HepG2 (cell line): ENCODE measurements around the gene MARCHF4. TPM values are rescaled to one million over a fixed set of nuclear protein-coding genes. Genes with fewer than 3 reads are reported as not detected.
A peak's percentile ranks its signal among the peaks of the same experiment; 100 is the strongest.

Experiments used
- ATAC-seq: fragments of 200-7000 bp; cut with Tn5 transposase; 3 replicates; pipeline ENCODE4 v1.9.1; 2020; ENCODE audit warnings: mild to moderate bottlenecking, moderate library complexity
- Bru-seq: library from RNA; stranded (reverse); fragments of 400-500 nt; gene quantifications from one replicate; lab custom pipeline; 2021; lab: Mats Ljungman, UMichigan
- BruChase-seq, 2 experiments: library from RNA; stranded (reverse); fragments of 400-500 nt; gene quantifications; one replicate each; lab custom pipeline; 2021; lab: Mats Ljungman, UMichigan
- BruUV-seq: library from RNA; stranded (reverse); fragments of 400-500 nt; replicated peaks from 2 replicates; lab custom pipeline; 2021; lab: Mats Ljungman, UMichigan
- CTCF ChIA-PET: fragments of 300-600 bp; formaldehyde crosslinking; extraction: SDS; loops from one replicate; lab custom pipeline; 2021; ENCODE audit warnings: low total read pairs, inconsistent platforms, low intra/inter-chr PET ratio; lab: Yijun Ruan, JAX
- POLR2A ChIA-PET: fragments of 350-600 bp; sonication (Branson Sonifier 250); formaldehyde crosslinking; loops from one replicate; lab custom pipeline; 2020; ENCODE audit warnings: antibody characterized with exemption, inconsistent platforms; lab: Yijun Ruan, JAX
- DNase-seq: peaks from one replicate; pipeline ENCODE4 v3.0.0-alpha.2; 2015; ENCODE audit warnings: low spot score
- FAIRE-seq: peaks from 3 replicates; lab custom pipeline; 2011; peaks lifted over from hg19 to GRCh38; lab: Jason Lieb, UNC
- H2AFZ ChIP-seq: one replicate; pipeline ENCODE4 v1.6.1; 2011; ENCODE audit warnings: low read length, inconsistent platforms
- H3K27ac ChIP-seq: fragments of 300-600 bp; 3 replicates; pipeline ENCODE4 v1.8.0; 2011; ENCODE audit warnings: mixed run types, mild to moderate bottlenecking, mixed read lengths, low read length, inconsistent platforms; ENCODE audit not compliant: insufficient read depth; ENCODE audit errors: extremely low read length
- H3K27me3 ChIP-seq, 2 experiments: fragments of 200-600 bp in 1 of 2; 2 replicates in 1 of 2; 3 replicates in 1 of 2; pipeline versions ENCODE4 v1.6.0 to v1.8.0; 2011; ENCODE audit warnings: low read length in 2 of 2, mild to moderate bottlenecking in 2 of 2, moderate library complexity in 2 of 2, inconsistent platforms in 1 of 2; ENCODE audit not compliant: insufficient read depth in 2 of 2, control insufficient read depth in 1 of 2
- H3K36me3 ChIP-seq, 2 experiments: fragments of 200-600 bp in 1 of 2; replicated peaks in 1 of 2; 2 replicates in 1 of 2; 3 replicates in 1 of 2; pipeline versions ENCODE4 v1.5.1 to v1.8.0; 2011; ENCODE audit warnings: low read length in 2 of 2, inconsistent platforms in 1 of 2; ENCODE audit not compliant: insufficient read depth in 2 of 2, control insufficient read depth in 1 of 2
- H3K4me1 ChIP-seq: 2 replicates; pipeline ENCODE4 v1.5.1; 2012; ENCODE audit warnings: low read length, inconsistent platforms; ENCODE audit not compliant: insufficient read depth
- H3K4me2 ChIP-seq: 2 replicates; pipeline ENCODE4 v1.6.0; 2011; ENCODE audit warnings: low read depth, low read length, inconsistent platforms
- H3K4me3 ChIP-seq, 3 experiments: fragments of 200-600 bp in 1 of 3; sonication (generic), shearing (Covaris generic) in 1 of 3; replicated peaks in 1 of 3; 2 replicates each; pipeline ENCODE4 v1.5.1; 2011 to 2016; ENCODE audit warnings: low read length in 3 of 3, inconsistent platforms in 2 of 3, low read depth in 2 of 3, mild to moderate bottlenecking in 2 of 3, control low read depth in 1 of 3, mixed read lengths in 1 of 3; ENCODE audit not compliant: insufficient read depth in 1 of 3
- H3K79me2 ChIP-seq: one replicate; pipeline ENCODE4 v1.6.1; 2011; ENCODE audit warnings: low read length, inconsistent platforms; ENCODE audit not compliant: insufficient read depth
- H3K9ac ChIP-seq: 2 replicates; pipeline ENCODE4 v1.6.0; 2011; ENCODE audit warnings: mild to moderate bottlenecking, low read depth, low read length, inconsistent platforms; ENCODE audit not compliant: insufficient read depth
- H3K9me3 ChIP-seq: 2 replicates; pipeline ENCODE4 v1.5.1; 2012; ENCODE audit warnings: mild to moderate bottlenecking, low read length
- H4K20me1 ChIP-seq: 2 replicates; pipeline ENCODE4 v1.6.0; 2011; ENCODE audit warnings: inconsistent platforms, mild to moderate bottlenecking, low read length, moderate library complexity; ENCODE audit not compliant: insufficient read depth
- ARNTL ChIP-seq: sonication (generic); formaldehyde crosslinking; IDR thresholded peaks from 2 replicates; pipeline ENCODE4 v1.4.0; 2020; ENCODE audit warnings: mild to moderate bottlenecking, missing genetic modification reagents
- ATAD3A ChIP-seq: sonication (generic); formaldehyde crosslinking; IDR thresholded peaks from 2 replicates; pipeline ENCODE4 v1.4.0; 2020; ENCODE audit warnings: missing genetic modification reagents
- E2F2 ChIP-seq: sonication (generic); formaldehyde crosslinking; IDR thresholded peaks from 2 replicates; pipeline ENCODE4 v1.4.0; 2020; ENCODE audit warnings: missing genetic modification reagents, borderline replicate concordance
- JDP2 ChIP-seq: sonication (generic); formaldehyde crosslinking; IDR thresholded peaks from 2 replicates; pipeline ENCODE4 v1.8.1; 2022; ENCODE audit warnings: missing genetic modification reagents, borderline replicate concordance
- MATR3 ChIP-seq: sonication (generic); formaldehyde crosslinking; IDR thresholded peaks from 2 replicates; pipeline ENCODE4 v1.4.0; 2020; ENCODE audit warnings: missing genetic modification reagents
- MAZ ChIP-seq, 2 experiments: sonication (generic) in 1 of 2; formaldehyde crosslinking in 1 of 2; IDR thresholded peaks; 2 replicates each; pipeline versions ENCODE4 v1.5.0 to v1.6.1; 2012 to 2020; ENCODE audit warnings: low read depth in 2 of 2, mild to moderate bottlenecking in 2 of 2, borderline replicate concordance in 1 of 2, improper control_type of control experiment in 1 of 2, low read length in 1 of 2, missing genetic modification reagents in 1 of 2, moderate library complexity in 1 of 2
- NFATC3 ChIP-seq: sonication (generic); formaldehyde crosslinking; IDR thresholded peaks from 2 replicates; pipeline ENCODE4 v1.5.1; 2020; ENCODE audit warnings: mild to moderate bottlenecking, missing genetic modification reagents
- NFE2L1 ChIP-seq: sonication (generic); formaldehyde crosslinking; IDR thresholded peaks from 2 replicates; pipeline ENCODE4 v1.4.0; 2020; ENCODE audit warnings: missing genetic modification reagents, mild to moderate bottlenecking, borderline replicate concordance
- NFIB ChIP-seq: sonication (generic); formaldehyde crosslinking; IDR thresholded peaks from 2 replicates; pipeline ENCODE4 v1.9.0; 2021; ENCODE audit warnings: missing genetic modification reagents, mild to moderate bottlenecking, borderline replicate concordance
- ZFP82 ChIP-seq: sonication (generic); formaldehyde crosslinking; IDR thresholded peaks from 2 replicates; pipeline ENCODE4 v1.5.1; 2020; ENCODE audit warnings: mild to moderate bottlenecking, missing genetic modification reagents, borderline replicate concordance
- ZNF12 ChIP-seq: sonication (generic); formaldehyde crosslinking; IDR thresholded peaks from 2 replicates; pipeline ENCODE4 v1.5.0; 2020; ENCODE audit warnings: missing genetic modification reagents
- ZNF230 ChIP-seq: sonication (generic); formaldehyde crosslinking; IDR thresholded peaks from 2 replicates; pipeline ENCODE4 v1.4.0; 2020; ENCODE audit warnings: mild to moderate bottlenecking, missing genetic modification reagents
- ZNF282 ChIP-seq: fragments of 450-650 bp; IDR thresholded peaks from 2 replicates; pipeline ENCODE4 v1.6.1; 2018; ENCODE audit not compliant: partially characterized antibody
- ZNF543 ChIP-seq: sonication (generic); formaldehyde crosslinking; IDR thresholded peaks from 2 replicates; pipeline ENCODE4 v1.4.0; 2020; ENCODE audit warnings: mild to moderate bottlenecking, missing genetic modification reagents
- WGBS: methylation state at CpG from one replicate; pipeline ENCODE4 v1.1.6; 2017; ENCODE audit warnings: low lambda C conversion rate; 5-methylcytosine and 5-hydroxymethylcytosine counted together
- in situ Hi-C: cut with HindIII; loops from 2 replicates; pipeline ENCODE4 v1.10.0; 2017; ENCODE audit warnings: low pct_unique_long_range_greater_than_20kb; ENCODE audit not compliant: extremely low pct_ligation_motif_present
- intact Hi-C: fragments of 100-400 bp; cut with micrococcal nuclease; formaldehyde crosslinking; loops from one replicate; pipeline ENCODE4 v1.10.0; 2022; ENCODE audit not compliant: unreplicated experiment
- long read RNA-seq, 2 experiments: library from RNA in 1 of 2; library from polyadenylated mRNA in 1 of 2; stranded (forward) in 1 of 2; unstranded in 1 of 2; transcript quantifications; one replicate each; pipeline ENCODE4 v2.0.0, GENCODE V29; 2019 to 2022
- polyA minus RNA-seq, 3 experiments: library from RNA; depleted of rRNA, polyadenylated mRNA; stranded (reverse); fragments of >200 nt; gene quantifications; 2 replicates each; pipeline ENCODE4 v1.2.3, GENCODE V29; 2011; ENCODE audit warnings: low replicate concordance in 1 of 3
- polyA plus RNA-seq, 8 experiments: library from polyadenylated mRNA; depleted of rRNA in 3 of 8; stranded (reverse) in 7 of 8; unstranded in 1 of 8; fragments of >200 nt; fragmentation: Illumina TruSeq in 4 of 8; extraction: Trizol in 4 of 8; gene quantifications; 2 replicates each; pipeline versions ENCODE4 v1.2.1 to v1.2.3, GENCODE V29; 2011 to 2016; ENCODE audit warnings: low read depth in 4 of 8, missing spikeins in 1 of 8, mixed read lengths in 1 of 8; ENCODE audit not compliant: insufficient read depth in 1 of 8
- total RNA-seq, 5 experiments: library from RNA; depleted of rRNA; stranded (reverse); fragments of >200 nt; fragmentation: Illumina TruSeq; extraction: Trizol; gene quantifications; 2 replicates each; pipeline ENCODE4 v1.2.3, GENCODE V29; 2016; ENCODE audit warnings: low read depth in 1 of 5

Gene MARCHF4, protein sequence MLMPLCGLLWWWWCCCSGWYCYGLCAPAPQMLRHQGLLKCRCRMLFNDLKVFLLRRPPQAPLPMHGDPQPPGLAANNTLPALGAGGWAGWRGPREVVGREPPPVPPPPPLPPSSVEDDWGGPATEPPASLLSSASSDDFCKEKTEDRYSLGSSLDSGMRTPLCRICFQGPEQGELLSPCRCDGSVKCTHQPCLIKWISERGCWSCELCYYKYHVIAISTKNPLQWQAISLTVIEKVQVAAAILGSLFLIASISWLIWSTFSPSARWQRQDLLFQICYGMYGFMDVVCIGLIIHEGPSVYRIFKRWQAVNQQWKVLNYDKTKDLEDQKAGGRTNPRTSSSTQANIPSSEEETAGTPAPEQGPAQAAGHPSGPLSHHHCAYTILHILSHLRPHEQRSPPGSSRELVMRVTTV
- total RNA-seq (2016; rRNA removed; fragmentation: Illumina TruSeq; extraction: Trizol): not detected in 2 replicates
- total RNA-seq (2016; cell fraction: cytosol; rRNA removed; fragmentation: Illumina TruSeq; extraction: Trizol; ENCODE audit: low read depth): not detected in 2 replicates
- not detected in 2 replicates for total RNA-seq (2016; cell fraction: insoluble cytoplasmic fraction; rRNA removed; fragmentation: Illumina TruSeq; extraction: Trizol)
- not detected in 2 replicates for total RNA-seq (2016; cell fraction: membrane; rRNA removed; fragmentation: Illumina TruSeq; extraction: Trizol)
- not detected in 2 replicates for total RNA-seq (2016; cell fraction: nucleus; rRNA removed; fragmentation: Illumina TruSeq; extraction: Trizol)
- polyA plus RNA-seq (2011; rRNA removed): not detected in 2 replicates
- not detected in 2 replicates for polyA plus RNA-seq (2011; cell fraction: cytosol; rRNA removed)
- polyA plus RNA-seq (2011; cell fraction: nucleus; rRNA removed): not detected in 2 replicates
- polyA plus RNA-seq (2012): not detected in 2 replicates
- polyA plus RNA-seq (2016; cell fraction: cytosol; fragmentation: Illumina TruSeq; extraction: Trizol; ENCODE audit: low read depth): not detected in 2 replicates
- polyA plus RNA-seq (2016; cell fraction: insoluble cytoplasmic fraction; fragmentation: Illumina TruSeq; extraction: Trizol; ENCODE audit: low read depth): not detected in 2 replicates
- not detected in 2 replicates for polyA plus RNA-seq (2016; cell fraction: membrane; fragmentation: Illumina TruSeq; extraction: Trizol; ENCODE audit: low read depth)
- polyA plus RNA-seq (2016; cell fraction: nucleus; fragmentation: Illumina TruSeq; extraction: Trizol; ENCODE audit: insufficient read depth, low read depth): not detected in 2 replicates
- polyA minus RNA-seq (2011; rRNA and poly(A)+ RNA removed; ENCODE audit: low replicate concordance): not detected in 2 replicates
- polyA minus RNA-seq (2011; cell fraction: cytosol; rRNA and poly(A)+ RNA removed): not detected in 2 replicates
- not detected in 2 replicates for polyA minus RNA-seq (2011; cell fraction: nucleus; rRNA and poly(A)+ RNA removed)
- percentile 1 among the genes with signal in this experiment for Bru-seq, nascent RNA
- percentile 1 among the genes with signal in this experiment for BruChase-seq, experiment 1, labeled RNA remaining after a 6-hour chase
- BruChase-seq, experiment 2, labeled RNA remaining after a 2-hour chase: percentile 1 among the genes with signal in this experiment
- long read RNA-seq, experiment 1: 0 reads
- long read RNA-seq, experiment 2: 0 reads

DNA sequence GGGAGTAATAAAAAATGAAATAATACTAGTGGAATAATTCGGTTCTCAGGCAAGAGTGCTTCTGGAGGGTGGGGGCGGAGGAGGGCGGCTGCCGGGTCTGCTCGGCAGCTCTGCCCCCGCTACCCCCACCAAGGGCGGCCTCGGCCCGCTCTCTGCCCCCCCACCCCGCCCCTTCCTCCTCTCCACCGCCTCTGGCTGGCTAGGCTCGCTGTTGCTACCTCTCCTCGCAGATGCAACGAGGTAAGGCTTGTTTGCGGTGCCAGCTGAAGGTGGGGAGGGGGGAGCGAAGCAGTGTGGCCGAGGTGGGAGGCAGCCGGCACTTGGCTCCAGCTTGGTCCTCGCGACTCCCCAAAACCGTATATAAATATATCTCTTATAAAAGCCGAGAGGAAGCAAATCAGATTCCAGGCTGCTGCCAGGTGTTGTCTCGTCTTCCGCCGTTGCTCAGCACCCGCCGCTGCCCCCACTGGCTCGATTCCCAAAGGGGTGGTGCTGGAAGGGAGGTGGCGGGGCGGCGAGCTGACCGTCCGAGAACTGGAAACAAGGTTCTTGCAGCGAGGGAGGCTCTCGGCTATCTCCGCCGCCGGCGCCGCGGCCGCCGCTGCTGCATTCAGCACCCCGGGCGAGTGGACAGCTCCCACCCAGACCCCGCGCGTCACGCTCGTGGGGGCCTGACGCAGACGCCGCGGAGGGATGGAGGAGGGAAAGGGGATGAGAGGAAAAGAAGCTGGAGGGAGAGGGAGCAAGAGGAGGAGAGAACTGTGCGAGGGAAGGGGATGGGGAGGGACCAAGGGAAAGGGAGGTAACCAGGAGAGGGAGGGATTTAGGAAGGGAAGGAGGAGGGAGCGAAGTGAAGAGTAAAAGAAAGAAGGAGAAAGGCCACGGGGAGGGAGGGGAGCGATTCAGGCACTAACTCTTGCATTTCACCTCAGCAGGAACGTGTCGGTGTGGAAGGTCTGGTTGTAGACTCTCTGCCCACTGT, at the start of gene MARCHF4:
Gene MARCHF4, minus strand, starts transcription at position 763 of the 982 bp plus-strand sequence. CDS start 2,223 bp downstream, outside the sequence.
- Histone ChIP-seq H3K36me3 (no peaks in the 10 kb centered on the region), H3K4me3 (no peak within 1 kb of the TSS), H3K79me2 (no peaks in the 10 kb centered on the region), H3K4me1 (no peaks in the 10 kb centered on the region), H4K20me1 (no peaks in the 10 kb centered on the region), H3K4me2 (no peak within 1 kb of the TSS), H3K9ac (no peak within 1 kb of the TSS), H3K27ac (no peak within 1 kb of the TSS), H3K9me3 (no peaks in the 10 kb centered on the region), H3K27me3 (peaks cover 8 to 41% of the 10 kb centered on the region in 2 experiments; a peak in 4 of 5 replicates), H2AFZ (no peak within 1 kb of the TSS)
- WGBS: 8% methylated on average over 56 of the region's 60 CpGs
- BruUV-seq: no TSS peak
- DNase-seq (peak; percentile 12), ATAC-seq (peak; percentile 83), FAIRE-seq (no peak)
- ChIA-PET POLR2A (no interaction called here), CTCF (no interaction called here)
- in situ Hi-C loops: no loop called here
- intact Hi-C loops: no loop called here
- TF ChIP-seq E2F2 (CRISPR knock-in tag) (no peak; the same call in 1 of the 2 replicates), NFE2L1 (CRISPR knock-in tag) (0 out of 2 replicates have a peak, but pooled peaks have one; percentile 74), ZNF543 (CRISPR knock-in tag) (0 out of 2 replicates have a peak, but pooled peaks have one; percentile 56), MAZ (IDR thresholded peaks at IDR 0.05; ENCODE audit: borderline replicate concordance, low read depth, low read length) (peak; percentile 71; the same call in 1 of the 2 replicates), MAZ (CRISPR knock-in tag; IDR thresholded peaks at IDR 0.05; ENCODE audit: low read depth) (peak; percentile 89), MATR3 (no peak), JDP2 (CRISPR knock-in tag) (peak; percentile 73; the same call in 1 of the 2 replicates), NFIB (no peak), ZNF282 (no peak), NFATC3 (peak; percentile 90; the same call in 1 of the 2 replicates), ATAD3A (CRISPR knock-in tag) (0 out of 2 replicates have a peak, but pooled peaks have one; percentile 70), ARNTL (peak; percentile 68), ZFP82 (no peak), ZNF12 (CRISPR knock-in tag) (peak; percentile 85), ZNF230 (CRISPR knock-in tag) (peak; percentile 79; the same call in 1 of the 2 replicates)
